Bronchial epithelial cell (primary cell): Measurements from ENCODE around the gene SPON1. TPM values are rescaled to one million over a fixed set of nuclear protein-coding genes. Genes with fewer than 3 reads are reported as not detected.

Experiments used
- DNase-seq: peaks from one replicate; pipeline ENCODE4 v3.0.0-alpha.2; 2010; ENCODE audit warnings: low read depth
- FAIRE-seq: peaks from 2 replicates; lab custom pipeline; 2011; peaks lifted over from hg19 to GRCh38; lab: Jason Lieb, UNC
- H3K27me3 ChIP-seq: 2 replicates; pipeline ENCODE4 v1.5.1; 2011; ENCODE audit warnings: low read length; ENCODE audit not compliant: control insufficient read depth, insufficient read depth
- H3K36me3 ChIP-seq: 2 replicates; pipeline ENCODE4 v1.5.1; 2011; ENCODE audit warnings: low read length; ENCODE audit not compliant: control insufficient read depth, insufficient read depth
- H3K4me3 ChIP-seq: 2 replicates; pipeline ENCODE4 v1.5.1; 2011; ENCODE audit warnings: mild to moderate bottlenecking, low read depth, low read length, control low read depth
- CTCF ChIP-seq: IDR thresholded peaks from 2 replicates; pipeline ENCODE4 v1.5.1; 2011; ENCODE audit warnings: mild to moderate bottlenecking, moderate library complexity, low read length, control low read depth, inconsistent platforms; ENCODE audit not compliant: insufficient read depth, severe bottlenecking
- total RNA-seq: library from RNA; depleted of rRNA; stranded (reverse); fragments of >200 nt; gene quantifications from 2 replicates; pipeline ENCODE4 v1.2.1, GENCODE V29; 2014

The SPON1 gene
- total RNA-seq, 1 donor from 2014 or later: 0.26 TPM

- no peak for TF ChIP-seq CTCF
- FAIRE-seq (no peak), DNase-seq (no peak)
- Histone ChIP-seq H3K36me3 (no peaks in the 10 kb centered on the region), H3K27me3 (no peaks in the 10 kb centered on the region), H3K4me3 (no peak overlapping the region)
Measured at GRCh38 chr11:14101388-14101787, 138.9 kb downstream of the SPON1 start.

GRCh38 chr11:14102766-14103165 is 140.2 kb downstream of the SPON1 start:
- TF ChIP-seq CTCF: no peak

GRCh38 chr11:14105446-14105845 is 142.9 kb downstream of the SPON1 start:
- no peak overlapping the region for H3K4me3 ChIP-seq
- DNase-seq (no peak), FAIRE-seq (no peak)
- no peaks in the 10 kb centered on the region for H3K36me3 ChIP-seq
- H3K27me3 ChIP-seq: peaks cover 1% of the 10 kb centered on the region
- no peak for TF ChIP-seq CTCF

More at GRCh38 chr11:14102766-14103165, 140.2 kb downstream of the SPON1 start:
- Histone ChIP-seq H3K4me3 (no peak overlapping the region), H3K27me3 (peaks cover 1% of the 10 kb centered on the region), H3K36me3 (no peaks in the 10 kb centered on the region)
- DNase-seq: no peak
- FAIRE-seq: peak; percentile 13

- TF ChIP-seq CTCF: no peak
- peaks cover 1% of the 10 kb centered on the region for H3K27me3 ChIP-seq
- FAIRE-seq: no peak
Measured at GRCh38 chr11:14106303-14107049, 144.0 kb downstream of the SPON1 start.

GRCh38 chr11:14107050-14107430 is 144.5 kb downstream of the SPON1 start:
- FAIRE-seq: no peak
- no peak for TF ChIP-seq CTCF
- Histone ChIP-seq H3K27me3 (peaks cover 1% of the 10 kb centered on the region), H3K36me3 (no peaks in the 10 kb centered on the region), H3K4me3 (no peak overlapping the region)
- DNase-seq: no peak

More at GRCh38 chr11:14106303-14107049, 144.0 kb downstream of the SPON1 start:
- Histone ChIP-seq H3K4me3 (no peak overlapping the region), H3K36me3 (no peaks in the 10 kb centered on the region)
- DNase-seq: no peak
